Lower lobe of right lung (tissue), 2 donors: ENCODE data around the gene LYPD5. TPM values are rescaled to one million over a fixed set of nuclear protein-coding genes. Genes with fewer than 3 reads are reported as not detected.

Experiments
- ATAC-seq, 2 donors: fragments of 200-7000 bp; cut with Tn5 transposase; one replicate each; pipeline ENCODE4 v1.9.1; 2020 to 2022; ENCODE audit warnings: mild to moderate bottlenecking in 2 of 2, moderate library complexity in 2 of 2
- DNase-seq: peaks from one replicate; pipeline ENCODE4 v3.0.0-alpha.2; 2020
- H3K27ac ChIP-seq: fragments of 200-600 bp; one replicate; pipeline ENCODE4 v1.8.0; 2022
- H3K27me3 ChIP-seq: fragments of 200-600 bp; one replicate; pipeline ENCODE4 v1.8.0; 2022; ENCODE audit warnings: low read depth
- H3K36me3 ChIP-seq: fragments of 200-600 bp; one replicate; pipeline ENCODE4 v1.8.0; 2022; ENCODE audit warnings: mild to moderate bottlenecking
- H3K4me1 ChIP-seq: fragments of 200-600 bp; one replicate; pipeline ENCODE4 v1.8.0; 2022
- H3K4me3 ChIP-seq: fragments of 200-600 bp; one replicate; pipeline ENCODE4 v1.8.0; 2022; ENCODE audit warnings: mild to moderate bottlenecking
- H3K9me3 ChIP-seq: fragments of 200-600 bp; one replicate; pipeline ENCODE4 v1.8.0; 2022
- intact Hi-C: fragments of 100-400 bp; cut with DNase I; formaldehyde crosslinking; loops from one replicate; pipeline ENCODE4 v1.11.0; 2022
- long read RNA-seq: library from polyadenylated mRNA; unstranded; transcript quantifications from one replicate; pipeline ENCODE4 v2.0.0, GENCODE V29; 2021
- total RNA-seq: library from RNA; stranded (reverse); fragmentation: NEBNext Ultra II Directional; extraction: Animal tissue kit (Norgen Biotek cat#: 25700); gene quantifications from one replicate; pipeline ENCODE4 v1.2.1, GENCODE V29; 2021
- TF ChIP-seq, protein P1 (sequence below): fragments of 200-600 bp; IDR thresholded peaks from one replicate; pipeline ENCODE4 v1.8.0; 2022; ENCODE audit warnings: antibody characterized with exemption, mild to moderate bottlenecking
- donor health status: DM: no; HTN: yes; CAD: no; lungs with severe emphysema.

The LYPD5 gene, protein sequence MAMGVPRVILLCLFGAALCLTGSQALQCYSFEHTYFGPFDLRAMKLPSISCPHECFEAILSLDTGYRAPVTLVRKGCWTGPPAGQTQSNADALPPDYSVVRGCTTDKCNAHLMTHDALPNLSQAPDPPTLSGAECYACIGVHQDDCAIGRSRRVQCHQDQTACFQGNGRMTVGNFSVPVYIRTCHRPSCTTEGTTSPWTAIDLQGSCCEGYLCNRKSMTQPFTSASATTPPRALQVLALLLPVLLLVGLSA
- 7.5 TPM for total RNA-seq
- long read RNA-seq, transcript LYPD5-203 (4 exons, 1,519 nt): major isoform, 8 of 19 reads
- long read RNA-seq, partial matches to known transcripts: 0 of 19 reads
- long read RNA-seq, other reads (novel, unspliced or antisense): 7 of 19 reads

DNA sequence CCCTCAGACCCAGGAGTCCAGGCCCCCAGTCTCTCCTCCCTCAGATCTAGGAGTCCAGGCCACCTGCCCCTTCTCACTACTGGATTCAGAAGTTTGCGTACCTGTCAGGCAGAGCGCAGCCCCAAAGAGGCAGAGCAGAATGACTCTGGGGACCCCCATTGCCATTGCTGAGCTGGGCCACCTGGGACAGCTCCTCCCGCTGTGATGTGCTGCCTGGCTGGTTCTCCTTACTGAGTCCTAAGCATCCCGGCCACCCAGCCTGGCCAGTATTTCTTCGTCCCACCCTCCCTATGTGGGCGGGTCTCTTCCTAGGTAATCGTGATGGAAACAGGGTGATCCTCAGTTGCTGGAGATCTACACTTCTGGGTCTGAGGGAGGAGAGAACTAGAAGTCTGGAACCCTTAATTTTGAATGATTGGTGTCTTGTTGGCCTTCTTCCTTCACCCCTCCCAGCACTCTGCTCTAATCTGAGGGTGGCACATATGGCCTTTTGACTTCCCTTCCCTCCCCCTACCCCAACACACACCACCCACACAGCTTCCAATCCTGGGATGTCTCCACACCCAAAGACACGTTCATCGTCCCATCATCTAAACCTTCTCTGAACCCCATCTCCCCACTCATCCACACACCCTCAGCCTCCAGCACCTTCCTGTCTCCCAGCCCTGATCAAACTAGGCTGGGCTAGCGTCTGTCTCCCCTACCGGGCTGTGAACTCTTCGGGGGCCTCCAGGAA lies at the start of gene LYPD5:
TSS of gene LYPD5 (minus strand) at position 232 of the 736 bp plus-strand sequence. CDS start at position 165, 67 bp downstream.
- DNase-seq (no peak), ATAC-seq (no peak)
- Histone ChIP-seq H3K36me3 (no peaks in the 10 kb centered on the region), H3K27ac (no peak within 1 kb of the TSS), H3K4me1 (peaks cover 7% of the 10 kb centered on the region), H3K9me3 (no peaks in the 10 kb centered on the region), H3K27me3 (no peaks in the 10 kb centered on the region), H3K4me3 (no peak within 1 kb of the TSS)
- TF ChIP-seq, protein P1, sequence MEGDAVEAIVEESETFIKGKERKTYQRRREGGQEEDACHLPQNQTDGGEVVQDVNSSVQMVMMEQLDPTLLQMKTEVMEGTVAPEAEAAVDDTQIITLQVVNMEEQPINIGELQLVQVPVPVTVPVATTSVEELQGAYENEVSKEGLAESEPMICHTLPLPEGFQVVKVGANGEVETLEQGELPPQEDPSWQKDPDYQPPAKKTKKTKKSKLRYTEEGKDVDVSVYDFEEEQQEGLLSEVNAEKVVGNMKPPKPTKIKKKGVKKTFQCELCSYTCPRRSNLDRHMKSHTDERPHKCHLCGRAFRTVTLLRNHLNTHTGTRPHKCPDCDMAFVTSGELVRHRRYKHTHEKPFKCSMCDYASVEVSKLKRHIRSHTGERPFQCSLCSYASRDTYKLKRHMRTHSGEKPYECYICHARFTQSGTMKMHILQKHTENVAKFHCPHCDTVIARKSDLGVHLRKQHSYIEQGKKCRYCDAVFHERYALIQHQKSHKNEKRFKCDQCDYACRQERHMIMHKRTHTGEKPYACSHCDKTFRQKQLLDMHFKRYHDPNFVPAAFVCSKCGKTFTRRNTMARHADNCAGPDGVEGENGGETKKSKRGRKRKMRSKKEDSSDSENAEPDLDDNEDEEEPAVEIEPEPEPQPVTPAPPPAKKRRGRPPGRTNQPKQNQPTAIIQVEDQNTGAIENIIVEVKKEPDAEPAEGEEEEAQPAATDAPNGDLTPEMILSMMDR: no peak
- intact Hi-C loops: no loop called here

DNA sequence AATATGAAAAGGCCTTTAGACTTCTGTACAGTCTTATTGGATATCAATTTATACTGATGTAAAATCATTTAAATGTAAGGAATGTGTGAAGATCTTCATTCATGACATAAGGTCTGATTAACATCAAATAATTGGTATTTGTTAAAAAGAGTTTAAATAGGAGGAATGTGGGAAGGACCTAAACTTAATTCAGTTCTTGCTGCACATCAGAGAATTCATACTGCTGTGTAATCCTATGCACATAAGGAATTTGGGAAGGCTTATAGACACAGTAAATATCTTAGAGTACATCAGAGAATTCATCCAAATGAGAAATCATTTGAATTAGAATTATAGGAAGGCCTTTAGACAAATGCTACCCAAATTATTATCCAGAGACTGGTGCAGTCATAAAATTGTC lies 46.6 kb upstream of the LYPD5 start:
- H3K9me3 ChIP-seq: peaks cover 98% of the 10 kb centered on the region
- H3K4me1 ChIP-seq: no peaks in the 10 kb centered on the region
- TF ChIP-seq, protein P1: no peak
- intact Hi-C loops: no loop called here
- no peak for ATAC-seq
- DNase-seq: no peak
- H3K27me3 ChIP-seq: no peaks in the 10 kb centered on the region
- no peak overlapping the region for H3K4me3 ChIP-seq
- no peak overlapping the region for H3K27ac ChIP-seq
- peaks cover 5% of the 10 kb centered on the region for H3K36me3 ChIP-seq

DNA sequence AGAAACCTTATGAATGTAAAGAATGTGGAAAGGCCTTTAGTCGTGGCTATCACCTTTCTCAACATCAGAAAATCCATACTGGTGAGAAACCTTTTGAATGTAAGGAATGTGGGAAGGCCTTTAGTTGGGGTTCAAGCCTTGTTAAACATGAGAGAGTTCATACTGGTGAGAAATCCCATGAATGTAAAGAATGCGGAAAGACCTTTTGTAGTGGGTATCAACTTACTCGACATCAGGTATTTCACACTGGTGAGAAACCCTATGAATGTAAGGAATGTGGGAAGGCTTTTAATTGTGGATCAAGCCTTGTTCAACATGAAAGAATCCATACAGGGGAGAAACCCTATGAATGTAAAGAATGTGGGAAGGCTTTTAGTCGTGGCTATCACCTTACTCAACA lies 45.6 kb upstream of the LYPD5 start:
- intact Hi-C loops: no loop called here
- no peak for DNase-seq
- H3K36me3 ChIP-seq: peaks cover 10% of the 10 kb centered on the region
- no peaks in the 10 kb centered on the region for H3K27me3 ChIP-seq
- H3K4me1 ChIP-seq: no peaks in the 10 kb centered on the region
- TF ChIP-seq, protein P1: no peak
- H3K9me3 ChIP-seq: peaks cover 99% of the 10 kb centered on the region
- H3K4me3 ChIP-seq: no peak overlapping the region
- ATAC-seq: no peak
- H3K27ac ChIP-seq: no peak overlapping the region

DNA sequence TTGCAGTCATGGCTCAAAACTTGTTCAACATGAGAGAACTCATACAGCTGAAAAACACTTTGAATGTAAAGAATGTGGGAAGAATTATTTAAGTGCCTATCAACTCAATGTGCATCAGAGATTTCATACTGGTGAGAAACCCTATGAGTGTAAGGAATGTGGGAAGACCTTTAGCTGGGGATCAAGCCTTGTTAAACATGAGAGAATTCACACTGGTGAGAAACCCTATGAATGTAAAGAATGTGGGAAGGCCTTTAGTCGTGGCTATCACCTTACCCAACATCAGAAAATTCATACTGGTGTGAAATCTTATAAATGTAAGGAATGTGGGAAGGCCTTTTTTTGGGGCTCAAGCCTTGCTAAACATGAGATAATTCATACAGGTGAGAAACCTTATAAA lies 45.0 kb upstream of the LYPD5 start:
- Histone ChIP-seq H3K27me3 (no peaks in the 10 kb centered on the region), H3K4me1 (no peaks in the 10 kb centered on the region), H3K36me3 (peaks cover 16% of the 10 kb centered on the region), H3K9me3 (peaks cover 99% of the 10 kb centered on the region), H3K4me3 (no peak overlapping the region), H3K27ac (no peak overlapping the region)
- ATAC-seq (no peak), DNase-seq (no peak)
- TF ChIP-seq, protein P1: no peak
- intact Hi-C loops: no loop called here

DNA sequence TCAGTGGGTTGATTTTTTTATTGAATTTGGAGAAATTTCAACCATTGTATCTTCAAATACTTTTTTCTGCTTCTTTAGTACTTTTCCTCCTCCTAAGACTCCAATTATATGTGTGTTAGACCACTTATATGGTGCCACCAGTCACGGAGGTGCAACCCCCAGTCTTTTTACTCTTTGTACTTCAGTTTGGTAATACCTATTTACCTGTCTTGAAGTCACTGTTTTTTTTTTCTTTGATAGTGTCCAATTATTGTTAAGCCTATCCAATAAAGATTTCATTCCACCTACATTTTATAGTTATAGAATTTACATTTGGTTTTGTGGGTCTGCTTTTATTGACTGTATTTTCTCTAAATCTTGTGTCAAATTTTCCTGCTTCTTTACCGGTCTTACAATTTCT lies 39.8 kb upstream of the LYPD5 start:
- H3K36me3 ChIP-seq: peaks cover 58% of the 10 kb centered on the region
- TF ChIP-seq, protein P1: no peak
- intact Hi-C loops: no loop called here
- H3K4me1 ChIP-seq: no peaks in the 10 kb centered on the region
- DNase-seq (no peak), ATAC-seq (no peak)
- H3K9me3 ChIP-seq: peaks cover 99% of the 10 kb centered on the region
- no peaks in the 10 kb centered on the region for H3K27me3 ChIP-seq
- H3K27ac ChIP-seq: no peak overlapping the region
- H3K4me3 ChIP-seq: no peak overlapping the region
